GM12878 (cell line): ENCODE data around the gene PITPNC1. TPM values are rescaled to one million over a fixed set of nuclear protein-coding genes. Genes with fewer than 3 reads are reported as not detected.

Source experiments
- ATAC-seq: fragments of 200-7000 bp; cut with Tn5 transposase; 3 replicates; pipeline ENCODE4 v1.9.1; 2020; ENCODE audit warnings: mild to moderate bottlenecking, moderate library complexity
- BruUV-seq: library from RNA; stranded (reverse); fragments of 400-500 nt; replicated peaks from 2 replicates; lab custom pipeline; 2021; lab: Mats Ljungman, UMichigan
- CTCF ChIA-PET: fragments of 300-600 bp; sonication (Branson Sonifier 250); formaldehyde crosslinking; extraction: SDS; loops from one replicate; lab custom pipeline; 2021; ENCODE audit warnings: inconsistent platforms; lab: Yijun Ruan, JAX
- POLR2A ChIA-PET: fragments of 350-600 bp; formaldehyde crosslinking; extraction: SDS; loops from one replicate; lab custom pipeline; 2021; ENCODE audit warnings: inconsistent platforms; lab: Charles Lee
- RAD21 ChIA-PET: fragments of 300-600 bp; sonication (Branson Sonifier 250); formaldehyde crosslinking; loops from one replicate; lab custom pipeline; 2023; ENCODE audit warnings: antibody characterized with exemption; ENCODE audit not compliant: unreplicated experiment; lab: Charles Lee
- SMC1A ChIA-PET: fragments of 300-600 bp; sonication (Branson Sonifier 250); formaldehyde crosslinking; loops from one replicate; lab custom pipeline; 2023; ENCODE audit not compliant: unreplicated experiment, uncharacterized antibody; lab: Charles Lee
- DNase-seq: peaks from one replicate; pipeline ENCODE4 v3.0.0-alpha.2; 2011; ENCODE audit warnings: low read depth, low spot score
- FAIRE-seq: peaks from 3 replicates; lab custom pipeline; 2011; peaks lifted over from hg19 to GRCh38; lab: Jason Lieb, UNC
- H2AFZ ChIP-seq: 2 replicates; pipeline ENCODE4 v1.6.0; 2011; ENCODE audit warnings: low read depth, low read length, control low read depth; ENCODE audit not compliant: control insufficient read depth
- H3K27ac ChIP-seq: 2 replicates; pipeline ENCODE4 v1.5.1; 2011; ENCODE audit warnings: control low read depth; ENCODE audit not compliant: control insufficient read depth, insufficient read depth
- H3K27me3 ChIP-seq, 2 experiments: replicated peaks in 1 of 2; 2 replicates each; pipeline versions ENCODE4 v1.6.0 to v1.6.1; 2011; ENCODE audit warnings: low read length in 1 of 2; ENCODE audit not compliant: control insufficient read depth in 2 of 2, insufficient read depth in 2 of 2
- H3K36me3 ChIP-seq, 2 experiments: 2 replicates each; pipeline ENCODE4 v1.5.1; 2011; ENCODE audit warnings: low read length in 1 of 2; ENCODE audit not compliant: control insufficient read depth in 2 of 2, insufficient read depth in 2 of 2
- H3K4me1 ChIP-seq: 2 replicates; pipeline ENCODE4 v1.6.1; 2011; ENCODE audit warnings: mild to moderate bottlenecking, low read length, moderate library complexity, mixed read lengths; ENCODE audit not compliant: control insufficient read depth, insufficient read depth
- H3K4me2 ChIP-seq: 2 replicates; pipeline ENCODE4 v1.6.0; 2011; ENCODE audit warnings: control low read depth; ENCODE audit not compliant: control insufficient read depth, insufficient read depth
- H3K4me3 ChIP-seq: fragments of 200-600 bp; sonication (generic); 2 replicates; pipeline ENCODE4 v1.5.1; 2016
- H3K79me2 ChIP-seq: 2 replicates; pipeline ENCODE4 v1.6.0; 2011; ENCODE audit warnings: low read length; ENCODE audit not compliant: control insufficient read depth, insufficient read depth
- H3K9ac ChIP-seq: 2 replicates; pipeline ENCODE4 v1.8.0; 2011; ENCODE audit warnings: low read length, control low read depth, mixed read lengths; ENCODE audit not compliant: control insufficient read depth, insufficient read depth
- H3K9me3 ChIP-seq: replicated peaks from 3 replicates; pipeline ENCODE4 v1.5.1; 2011; ENCODE audit warnings: mild to moderate bottlenecking, low read length; ENCODE audit not compliant: control insufficient read depth, insufficient read depth
- H4K20me1 ChIP-seq: 2 replicates; pipeline ENCODE4 v1.6.0; 2011; ENCODE audit not compliant: control insufficient read depth, insufficient read depth
- ATF2 ChIP-seq: IDR thresholded peaks from 2 replicates; pipeline ENCODE4 v1.6.1; 2012; ENCODE audit warnings: low read length, inconsistent platforms
- BCL11A ChIP-seq: IDR thresholded peaks from 2 replicates; pipeline ENCODE4 v1.6.1; 2011; ENCODE audit warnings: low read depth, low read length
- CREM ChIP-seq: IDR thresholded peaks from 2 replicates; pipeline ENCODE4 v1.6.1; 2014; ENCODE audit warnings: antibody characterized with exemption, low read depth
- E2F4 ChIP-seq: IDR thresholded peaks from 2 replicates; pipeline ENCODE4 v1.6.1; 2012; ENCODE audit warnings: low read depth, low read length, improper control_type of control experiment
- EZH2 ChIP-seq: IDR thresholded peaks from 2 replicates; pipeline ENCODE4 v1.6.1; 2012; ENCODE audit warnings: low read depth, mild to moderate bottlenecking, control low read depth, inconsistent platforms, low read length, borderline replicate concordance; ENCODE audit not compliant: control insufficient read depth
- HDGF ChIP-seq: fragments of 450-650 bp; IDR thresholded peaks from 2 replicates; pipeline ENCODE4 v1.6.1; 2016; ENCODE audit warnings: antibody characterized with exemption
- JUNB ChIP-seq: IDR thresholded peaks from 2 replicates; pipeline ENCODE4 v1.6.1; 2016; ENCODE audit warnings: antibody characterized with exemption, mild to moderate bottlenecking
- MEF2A ChIP-seq: IDR thresholded peaks from 2 replicates; pipeline ENCODE4 v1.6.1; 2011; ENCODE audit warnings: low read depth, mild to moderate bottlenecking, low read length, moderate library complexity; ENCODE audit not compliant: insufficient read depth
- MTA3 ChIP-seq: IDR thresholded peaks from 2 replicates; pipeline ENCODE4 v1.6.1; 2012; ENCODE audit warnings: low read length, inconsistent platforms, borderline replicate concordance
- NBN ChIP-seq: fragments of 450-650 bp; IDR thresholded peaks from 2 replicates; pipeline ENCODE4 v1.6.1; 2016
- NFYB ChIP-seq: IDR thresholded peaks from 2 replicates; pipeline ENCODE4 v1.6.1; 2011; ENCODE audit warnings: low read depth, mild to moderate bottlenecking, low read length, improper control_type of control experiment, moderate library complexity; ENCODE audit not compliant: insufficient read depth
- PBX3 ChIP-seq: IDR thresholded peaks from 2 replicates; pipeline ENCODE4 v1.6.1; 2011; ENCODE audit warnings: mild to moderate bottlenecking, low read depth, low read length, moderate library complexity; ENCODE audit not compliant: insufficient replicate concordance
- RFX5 ChIP-seq: IDR thresholded peaks from 2 replicates; pipeline ENCODE4 v1.6.1; 2011; ENCODE audit warnings: low read depth, low read length, improper control_type of control experiment
- SP1 ChIP-seq: IDR thresholded peaks from one replicate; pipeline ENCODE4 v1.6.1; 2011; ENCODE audit warnings: low read depth, low read length
- SRF ChIP-seq, 2 experiments: IDR thresholded peaks; 2 replicates each; pipeline ENCODE4 v1.6.1; 2011; ENCODE audit warnings: low read depth in 2 of 2, low read length in 2 of 2, mild to moderate bottlenecking in 1 of 2, moderate library complexity in 1 of 2
- STAT1 ChIP-seq: fragments of 450-650 bp; conservative IDR thresholded peaks from 2 replicates; pipeline ENCODE4 v1.6.1; 2014; ENCODE audit warnings: antibody characterized with exemption, mild to moderate bottlenecking
- TCF12 ChIP-seq: IDR thresholded peaks from 2 replicates; pipeline ENCODE4 v1.6.1; 2011; ENCODE audit warnings: low read depth, mild to moderate bottlenecking, low read length
- YBX1 ChIP-seq: fragments of 450-650 bp; IDR thresholded peaks from 2 replicates; pipeline ENCODE4 v1.6.1; 2016; ENCODE audit warnings: antibody characterized with exemption
- ZNF217 ChIP-seq: fragments of 450-650 bp; IDR thresholded peaks from 2 replicates; pipeline ENCODE4 v1.6.1; 2017; ENCODE audit warnings: antibody characterized with exemption, mild to moderate bottlenecking
- WGBS: methylation state at CpG from one replicate; pipeline ENCODE4 v1.1.6; 2016; ENCODE audit warnings: low lambda C conversion rate; ENCODE audit not compliant: insufficient replicate concordance, insufficient coverage; ENCODE audit errors: missing lambda C conversion rate; 5-methylcytosine and 5-hydroxymethylcytosine counted together
- in situ Hi-C: fragments of 300-500 bp; cut with MboI; formaldehyde crosslinking; loops from 9 replicates; pipeline ENCODE4 v1.14.3; 2018; ENCODE audit warnings: mixed read lengths
- intact Hi-C: fragments of 100-400 bp; cut with micrococcal nuclease; formaldehyde crosslinking; loops from one replicate; pipeline ENCODE4 v1.14.2; 2022; ENCODE audit not compliant: unreplicated experiment
- polyA plus RNA-seq, 11 experiments: library from polyadenylated mRNA; depleted of rRNA in 4 of 11; unstranded in 6 of 11; stranded (reverse) in 5 of 11; fragments of >200 nt; fragmentation: Nextera tagmentation in 4 of 11; fragmentation: Illumina TruSeq in 1 of 11; extraction: Ambion mirVana in 4 of 11; extraction: Trizol in 1 of 11; gene quantifications; 1 replicate in 1 of 11; 2 replicates in 10 of 11; pipeline versions ENCODE4 v1.2.1 to v1.2.3, GENCODE V29; 2011 to 2016; ENCODE audit warnings: inconsistent platforms in 2 of 11, missing spikeins in 2 of 11, low read depth in 1 of 11
- total RNA-seq, 4 experiments: library from RNA; depleted of rRNA in 3 of 4; stranded (reverse); fragments of >200 nt in 3 of 4; fragmentation: Illumina TruSeq in 1 of 4; extraction: Trizol in 1 of 4; gene quantifications; 2 replicates each; pipeline versions ENCODE4 v1.2.1 to v1.2.3, GENCODE V29; 2013 to 2021

The PITPNC1 gene
- total and polyA plus RNA-seq, 10 of the 15 experiments (the other 5 are each of a cell fraction or from before 2014, with no cell fraction given), result 12.2 to 62.4 (median 47.3) TPM

- 0 out of 2 replicates have a peak, but pooled peaks have one; percentile 39 for TF ChIP-seq ATF2
- TF ChIP-seq JUNB, result peak; percentile 53
- TF ChIP-seq STAT1, result no peak
- TF ChIP-seq BCL11A, result no peak
- TF ChIP-seq NFYB, result no peak
- peak; percentile 31; the same call in 1 of the 2 replicates for TF ChIP-seq CREM
- TF ChIP-seq MEF2A, result peak; percentile 60; the same call in 1 of the 2 replicates
- no peak for TF ChIP-seq YBX1
- no peak for TF ChIP-seq ZNF217
- no peak for TF ChIP-seq MTA3
- TF ChIP-seq, all 136 proteins: peak for 11
These were observed 64.2 kb downstream of the PITPNC1 start (continued) for GRCh38 chr17:67441052-67441895.

GRCh38 chr17:67441896-67442219, 64.8 kb downstream of the PITPNC1 start:
- Histone ChIP-seq H3K27me3 (no peaks in the 10 kb centered on the region), H3K36me3 (peaks cover 0 to 6% of the 10 kb centered on the region in 2 experiments; a peak in 1 of 4 replicates), H3K79me2 (peaks cover 16% of the 10 kb centered on the region), H3K27ac (no peak overlapping the region), H4K20me1 (no peaks in the 10 kb centered on the region), H2AFZ (no peak overlapping the region), H3K9me3 (no peaks in the 10 kb centered on the region; the same call in 2 of the 3 replicates), H3K4me2 (no peak overlapping the region), H3K4me3 (no peak overlapping the region), H3K9ac (no peak overlapping the region), H3K4me1 (peaks cover 9% of the 10 kb centered on the region)
- CTCF ChIA-PET, result interaction anchor here (1.0 to 1.7 kb wide), 3 partner anchors 11 to 55 kb away, joined by 3 to 7 read pairs (median 4); no protein-coding TSS in a partner anchor
- POLR2A ChIA-PET, result interaction anchor here (1.4 kb wide), 1 partner anchor 10 kb away, joined by 3 read pairs; no protein-coding TSS in a partner anchor
- BruUV-seq, result no TSS peak
- 67% methylated on average over 1 of the region's 1 CpG for WGBS
- no peak for FAIRE-seq
- DNase-seq, result no peak
- intact Hi-C loops, result no loop called here
- in situ Hi-C loops, result loop anchor here (25.0 kb wide), 1 partner anchor 730 kb away; no protein-coding TSS in a partner anchor
- no peak for ATAC-seq
- SMC1A ChIA-PET, result interaction anchor here (0.9 to 1.8 kb wide), 7 partner anchors 11 to 43 kb away, joined by 3 to 7 read pairs (median 4); no protein-coding TSS in a partner anchor
- RAD21 ChIA-PET, result no interaction called here
- no peak for TF ChIP-seq TCF12
- TF ChIP-seq SP1, result no peak
- TF ChIP-seq NBN, result no peak
- no peak for TF ChIP-seq YBX1
- TF ChIP-seq SRF (IDR thresholded peaks at IDR 0.05; ENCODE audit: low read depth in 2 of 2, low read length in 2 of 2), result no peak
- no peak for TF ChIP-seq HDGF
- TF ChIP-seq RFX5, result no peak
- no peak for TF ChIP-seq E2F4
- TF ChIP-seq PBX3, result no peak
- TF ChIP-seq EZH2, result no peak
